WTC11 (cell line): ENCODE results near the gene RAB17. TPM values are rescaled to one million over a fixed set of nuclear protein-coding genes. Genes with fewer than 3 reads are reported as not detected.

Experiments
- ATAC-seq: fragments of 200-7000 bp; cut with Tn5 transposase; 2 replicates; pipeline ENCODE4 v1.10.0; 2021; ENCODE audit warnings: mild to moderate bottlenecking, moderate library complexity
- CTCF ChIA-PET: fragments of 300-600 bp; sonication (Branson Sonifier 250); formaldehyde crosslinking; loops from one replicate; lab custom pipeline; 2021; ENCODE audit warnings: antibody characterized with exemption; lab: Charles Lee
- POLR2A ChIA-PET: fragments of 350-600 bp; sonication (Branson Sonifier 250); formaldehyde crosslinking; loops from one replicate; lab custom pipeline; 2021; ENCODE audit warnings: antibody characterized with exemption; lab: Charles Lee
- DNase-seq: peaks from one replicate; pipeline ENCODE4 v3.0.0; 2021; ENCODE audit warnings: low spot score
- H3K27ac Mint-ChIP-seq: 2 replicates; pipeline ENCODE4 v1.8.0; 2021; ENCODE audit warnings: mixed read lengths
- H3K27me3 Mint-ChIP-seq: 2 replicates; pipeline ENCODE4 v1.8.0; 2021; ENCODE audit warnings: low read depth, mild to moderate bottlenecking, moderate library complexity, mixed read lengths
- H3K36me3 Mint-ChIP-seq: 2 replicates; pipeline ENCODE4 v1.8.0; 2021; ENCODE audit warnings: mixed read lengths
- H3K4me1 Mint-ChIP-seq: 2 replicates; pipeline ENCODE4 v1.8.0; 2022; ENCODE audit warnings: mixed read lengths
- H3K4me3 Mint-ChIP-seq: 2 replicates; pipeline ENCODE4 v1.8.0; 2021; ENCODE audit warnings: mild to moderate bottlenecking, moderate library complexity, mixed read lengths
- H3K9me3 Mint-ChIP-seq: 2 replicates; pipeline ENCODE4 v1.8.0; 2021; ENCODE audit warnings: mixed read lengths
- AR ChIP-seq: fragments of 250-450 bp; sonication (Bioruptor Pico); IDR thresholded peaks from 2 replicates; pipeline ENCODE4 v1.9.0; 2021; ENCODE audit warnings: mild to moderate bottlenecking
- ARID4B ChIP-seq: sonication (generic); formaldehyde crosslinking; IDR thresholded peaks from 2 replicates; pipeline ENCODE4 v1.8.0; 2023; ENCODE audit warnings: missing genetic modification reagents, mild to moderate bottlenecking, borderline replicate concordance
- CREM ChIP-seq: sonication (generic); formaldehyde crosslinking; IDR thresholded peaks from 2 replicates; pipeline ENCODE4 v1.8.1; 2022; ENCODE audit warnings: mild to moderate bottlenecking, missing genetic modification reagents, moderate library complexity
- ESRRA ChIP-seq: sonication (generic); formaldehyde crosslinking; IDR thresholded peaks from 2 replicates; pipeline ENCODE4 v1.8.1; 2022; ENCODE audit warnings: mild to moderate bottlenecking, missing genetic modification reagents, borderline replicate concordance
- FOXK1 ChIP-seq: sonication (generic); formaldehyde crosslinking; IDR thresholded peaks from 2 replicates; pipeline ENCODE4 v1.8.0; 2022; ENCODE audit warnings: mild to moderate bottlenecking, moderate library complexity, missing genetic modification reagents
- GTF2I ChIP-seq: fragments of 250-450 bp; sonication (Bioruptor Pico); conservative IDR thresholded peaks from 2 replicates; pipeline ENCODE4 v1.4.0; 2021; ENCODE audit warnings: mild to moderate bottlenecking
- HMGA2 ChIP-seq: fragments of 250-450 bp; sonication (Bioruptor Pico); IDR thresholded peaks from 2 replicates; pipeline ENCODE4 v1.4.0; 2021; ENCODE audit warnings: mild to moderate bottlenecking, moderate library complexity
- MLX ChIP-seq: sonication (generic); formaldehyde crosslinking; IDR thresholded peaks from 2 replicates; pipeline ENCODE4 v1.8.1; 2023; ENCODE audit warnings: mild to moderate bottlenecking, missing genetic modification reagents, moderate library complexity
- MXD4 ChIP-seq: fragments of 250-450 bp; sonication (Bioruptor Pico); IDR thresholded peaks from 2 replicates; pipeline ENCODE4 v1.8.0; 2021; ENCODE audit warnings: mild to moderate bottlenecking, moderate library complexity, borderline replicate concordance
- PRDM15 ChIP-seq: sonication (generic); formaldehyde crosslinking; IDR thresholded peaks from 2 replicates; pipeline ENCODE4 v1.8.0; 2022; ENCODE audit warnings: missing genetic modification reagents
- PRRX2 ChIP-seq: fragments of 250-450 bp; sonication (Bioruptor Pico); IDR thresholded peaks from 2 replicates; pipeline ENCODE4 v1.8.0; 2021; ENCODE audit warnings: mild to moderate bottlenecking
- RELA ChIP-seq: sonication (generic); formaldehyde crosslinking; IDR thresholded peaks from 2 replicates; pipeline ENCODE4 v1.8.1; 2022; ENCODE audit warnings: missing genetic modification reagents, mild to moderate bottlenecking, borderline replicate concordance
- TEAD4 ChIP-seq: sonication (generic); formaldehyde crosslinking; IDR thresholded peaks from 2 replicates; pipeline ENCODE4 v1.8.0; 2022; ENCODE audit warnings: mild to moderate bottlenecking, missing genetic modification reagents
- TP53 ChIP-seq: sonication (generic); formaldehyde crosslinking; IDR thresholded peaks from 2 replicates; pipeline ENCODE4 v1.8.1; 2023; ENCODE audit warnings: mild to moderate bottlenecking, missing genetic modification reagents
- USF2 ChIP-seq: sonication (generic); formaldehyde crosslinking; IDR thresholded peaks from 2 replicates; pipeline ENCODE4 v1.8.1; 2023; ENCODE audit warnings: mild to moderate bottlenecking, missing genetic modification reagents, moderate library complexity
- ZNF121 ChIP-seq: sonication (generic); formaldehyde crosslinking; IDR thresholded peaks from 2 replicates; pipeline ENCODE4 v1.8.0; 2023; ENCODE audit warnings: missing genetic modification reagents
- ZNF232 ChIP-seq: sonication (generic); formaldehyde crosslinking; IDR thresholded peaks from 2 replicates; pipeline ENCODE4 v1.8.0; 2022; ENCODE audit warnings: mild to moderate bottlenecking, missing genetic modification reagents
- ZNF263 ChIP-seq: sonication (generic); formaldehyde crosslinking; IDR thresholded peaks from 2 replicates; pipeline ENCODE4 v1.8.1; 2022; ENCODE audit warnings: low read depth, mild to moderate bottlenecking, moderate library complexity, missing genetic modification reagents
- total RNA-seq: library from RNA; stranded (reverse); gene quantifications from 3 replicates; pipeline ENCODE4 v1.2.3, GENCODE V29; 2021
- TF ChIP-seq, protein P1 (sequence below): fragments of 250-450 bp; sonication (Bioruptor Pico); IDR thresholded peaks from 2 replicates; pipeline ENCODE4 v1.8.0; 2021; ENCODE audit warnings: mild to moderate bottlenecking

The RAB17 gene
- total RNA-seq, 1 experiment from 2014 or later, result 140 TPM

- Mint-ChIP-seq H3K9me3 (peaks cover 36% of the 10 kb centered on the region), H3K4me3 (no peak overlapping the region), H3K36me3 (peaks cover 38% of the 10 kb centered on the region), H3K4me1 (peaks cover 50% of the 10 kb centered on the region)
- ATAC-seq, result peak; percentile 28
- POLR2A ChIA-PET, result interaction anchor here (0.6 to 1.7 kb wide), 3 partner anchors 13 to 31 kb away, joined by 3 to 4 read pairs (median 3); partner anchors contain the start of gene RAB17
- CTCF ChIA-PET, result interaction anchor here (0.7 to 4.2 kb wide), 7 partner anchors 10 to 190 kb away, joined by 3 to 36 read pairs (median 5); no protein-coding TSS in a partner anchor
- TF ChIP-seq HMGA2 (no peak), TEAD4 (CRISPR knock-in tag) (no peak), GTF2I (CRISPR knock-in tag) (peak; percentile 72), PRDM15 (CRISPR knock-in tag) (0 out of 2 replicates have a peak, but pooled peaks have one; percentile 23), ZNF121 (CRISPR knock-in tag) (peak; percentile 84), ESRRA (CRISPR knock-in tag) (no peak)
- TF ChIP-seq, all 79 proteins: peak for 3
- DNase-seq, result no peak
- H3K27me3 Mint-ChIP-seq, result peaks cover 12% of the 10 kb centered on the region
- peak overlapping the region; percentile 64 for H3K27ac Mint-ChIP-seq
Observed at GRCh38 chr2:237603718-237604362, 13.3 kb upstream of the RAB17 start.

GRCh38 chr2:237603049-237603717 is 12.6 kb upstream of the RAB17 start:
- CTCF ChIA-PET, result interaction anchor here (0.7 to 4.2 kb wide), 10 partner anchors 11 to 190 kb away, joined by 3 to 37 read pairs (median 8); partner anchors contain the start of gene RAB17
- H3K4me3 Mint-ChIP-seq, result no peak overlapping the region
- DNase-seq, result no peak
- POLR2A ChIA-PET, result interaction anchor here (0.6 to 1.7 kb wide), 2 partner anchors 12 to 30 kb away, joined by 3 read pairs; no protein-coding TSS in a partner anchor
- H3K27me3 Mint-ChIP-seq, result peaks cover 11% of the 10 kb centered on the region
- peaks cover 29% of the 10 kb centered on the region for H3K9me3 Mint-ChIP-seq
- H3K4me1 Mint-ChIP-seq, result peaks cover 56% of the 10 kb centered on the region
- H3K27ac Mint-ChIP-seq, result peak overlapping the region; percentile 64
- peaks cover 32% of the 10 kb centered on the region for H3K36me3 Mint-ChIP-seq
- no peak for ATAC-seq
- TF ChIP-seq CREM, result no peak
- no peak for TF ChIP-seq PRRX2 (CRISPR knock-in tag)
- TF ChIP-seq FOXK1 (CRISPR knock-in tag), result no peak
- TF ChIP-seq, protein P1, sequence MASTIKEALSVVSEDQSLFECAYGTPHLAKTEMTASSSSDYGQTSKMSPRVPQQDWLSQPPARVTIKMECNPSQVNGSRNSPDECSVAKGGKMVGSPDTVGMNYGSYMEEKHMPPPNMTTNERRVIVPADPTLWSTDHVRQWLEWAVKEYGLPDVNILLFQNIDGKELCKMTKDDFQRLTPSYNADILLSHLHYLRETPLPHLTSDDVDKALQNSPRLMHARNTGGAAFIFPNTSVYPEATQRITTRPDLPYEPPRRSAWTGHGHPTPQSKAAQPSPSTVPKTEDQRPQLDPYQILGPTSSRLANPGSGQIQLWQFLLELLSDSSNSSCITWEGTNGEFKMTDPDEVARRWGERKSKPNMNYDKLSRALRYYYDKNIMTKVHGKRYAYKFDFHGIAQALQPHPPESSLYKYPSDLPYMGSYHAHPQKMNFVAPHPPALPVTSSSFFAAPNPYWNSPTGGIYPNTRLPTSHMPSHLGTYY (CRISPR knock-in tag), result no peak
- no peak for TF ChIP-seq TP53 (CRISPR knock-in tag)
- TF ChIP-seq ARID4B, result no peak
- no peak for TF ChIP-seq ZNF263 (CRISPR knock-in tag)
- TF ChIP-seq MXD4 (CRISPR knock-in tag), result no peak
- no peak for TF ChIP-seq ZNF232 (CRISPR knock-in tag)
- no peak for TF ChIP-seq MLX (CRISPR knock-in tag)
- no peak for TF ChIP-seq RELA (CRISPR knock-in tag)
- no peak for TF ChIP-seq USF2 (CRISPR knock-in tag)
- TF ChIP-seq GTF2I (CRISPR knock-in tag), result no peak
- no peak for TF ChIP-seq AR (CRISPR knock-in tag)
